HG03103 (cell line): ENCODE results near the gene VOPP1.

ENCODE experiments used
- ATAC-seq: cut with Tn5 transposase; IDR thresholded peaks from one replicate; pipeline ENCODE4 v1.9.1; 2021; ENCODE audit warnings: low read depth; ENCODE audit not compliant: unreplicated experiment

VOPP1 gene

GRCh38 chr7:55441774-55442522 lies 130.4 kb downstream of the VOPP1 start:
- ATAC-seq: no peak

GRCh38 chr7:55441002-55441401 lies 131.3 kb downstream of the VOPP1 start:
- no peak for ATAC-seq

- ATAC-seq: no peak
Measured at GRCh38 chr7:55440040-55440690, 132.1 kb downstream of the VOPP1 start.

GRCh38 chr7:55439627-55440026 lies 132.7 kb downstream of the VOPP1 start:
- ATAC-seq: no peak

DNA sequence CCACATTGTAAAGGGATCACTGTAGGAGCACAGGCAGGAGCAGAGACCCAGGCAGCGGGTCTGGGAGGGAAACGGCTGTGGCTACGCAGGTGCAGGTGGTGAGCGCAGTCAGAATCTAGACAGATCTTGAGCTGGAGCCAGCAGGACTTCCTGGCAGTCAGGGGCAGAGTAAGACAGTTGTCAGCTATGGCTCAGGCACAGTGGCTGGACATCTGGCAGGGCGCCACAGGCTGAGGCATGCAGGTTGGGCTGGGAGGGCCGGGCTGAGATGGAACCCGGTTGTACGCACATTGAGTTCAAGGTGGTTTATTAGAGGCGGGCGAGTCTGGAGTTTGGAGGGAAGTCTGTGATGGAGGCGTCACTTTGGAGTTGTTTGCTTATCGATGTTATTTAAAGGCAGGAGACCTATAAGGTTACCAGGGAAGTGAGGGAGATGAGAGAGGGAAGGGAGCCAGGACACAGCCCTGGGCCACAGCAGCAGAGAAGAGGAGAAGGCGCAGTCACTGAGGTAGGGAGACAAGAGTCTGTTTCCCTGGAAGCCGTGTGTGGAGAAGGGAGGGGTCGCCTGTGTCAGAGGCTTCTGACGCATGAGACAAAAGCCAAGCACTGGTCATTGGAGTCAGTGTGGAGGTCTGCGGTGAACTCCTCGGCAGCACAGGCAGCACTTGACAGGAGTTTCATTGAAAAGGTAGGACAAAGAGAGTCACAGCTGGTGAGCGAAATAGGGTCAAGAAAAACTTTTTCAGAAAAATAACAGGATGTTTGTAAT lies 133.4 kb downstream of the VOPP1 start:
- no peak for ATAC-seq

DNA sequence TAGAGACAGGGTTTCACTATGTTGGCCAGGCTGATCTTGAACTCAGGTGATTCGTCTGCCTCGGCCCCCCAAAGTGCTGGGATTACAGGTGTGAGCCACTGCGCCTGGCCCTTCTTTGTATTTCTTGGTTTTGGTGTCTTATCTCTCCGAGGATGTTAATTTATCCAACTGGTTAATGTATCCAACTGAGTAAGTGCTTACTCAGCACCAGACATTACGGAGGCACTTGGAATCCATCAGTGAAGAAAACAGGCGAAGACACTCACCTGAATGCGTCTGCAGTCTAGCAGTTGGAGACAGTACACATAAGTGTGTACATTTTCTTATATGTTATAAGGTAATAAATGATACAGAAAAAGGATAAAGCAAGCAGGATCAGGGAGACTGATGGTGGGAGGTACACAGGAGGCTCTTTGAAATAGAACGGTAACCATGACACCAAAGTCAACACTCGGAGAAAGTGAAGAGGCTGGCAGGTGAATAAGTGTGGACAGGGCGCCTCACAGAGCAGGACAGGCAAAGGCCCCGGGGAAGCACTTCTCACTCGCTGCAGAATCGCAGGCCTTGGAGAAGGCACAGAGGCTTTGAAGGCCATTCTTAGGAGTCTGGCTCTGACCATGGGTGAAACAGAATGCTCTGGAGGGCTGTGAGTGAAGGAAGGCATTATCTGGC lies 134.1 kb downstream of the VOPP1 start:
- no peak for ATAC-seq

DNA sequence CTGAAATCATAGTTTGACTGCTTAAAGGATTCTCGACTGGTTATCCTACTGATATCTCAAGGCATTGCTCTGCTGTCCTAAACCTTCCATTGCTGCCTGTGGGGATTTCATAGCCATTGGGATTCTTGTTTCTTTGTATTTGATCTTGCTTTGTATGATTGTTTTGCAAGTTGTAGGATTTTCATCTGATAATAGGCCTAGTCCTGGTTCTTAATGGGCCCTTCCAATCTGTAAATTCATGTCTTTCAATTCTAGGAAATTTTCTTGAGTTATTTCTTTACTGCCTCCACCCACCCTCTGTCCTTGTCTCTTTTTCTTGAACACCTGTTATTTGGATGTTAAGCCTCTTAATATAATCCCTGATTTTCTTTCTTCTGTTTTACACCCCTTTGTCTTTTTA lies 134.9 kb downstream of the VOPP1 start:
- no peak for ATAC-seq

DNA sequence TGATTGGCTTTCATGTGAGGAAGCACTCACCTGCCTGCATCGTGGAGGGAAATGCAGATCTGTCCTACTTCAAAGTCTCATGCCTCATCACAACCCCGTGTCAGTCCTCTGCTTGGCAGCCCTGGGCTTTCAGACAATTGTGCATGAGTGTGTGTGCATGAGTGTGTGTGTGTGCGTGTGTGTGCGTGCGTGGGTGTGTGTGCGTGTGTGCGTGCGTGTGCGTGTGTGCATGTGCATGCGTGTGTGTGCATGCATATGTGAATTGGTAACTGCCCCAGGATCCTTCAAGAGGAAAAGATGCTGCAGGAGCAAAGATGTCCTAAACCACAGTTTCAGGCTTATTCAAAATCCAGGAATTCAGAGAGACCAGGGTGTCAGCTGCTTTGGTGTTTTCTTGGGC lies 135.8 kb downstream of the VOPP1 start:
- ATAC-seq: no peak

- no peak for ATAC-seq
Measured at GRCh38 chr7:55435466-55435865, 136.8 kb downstream of the VOPP1 start.

GRCh38 chr7:55432939-55433784 lies 139.1 kb downstream of the VOPP1 start:
- peak; percentile 85 for ATAC-seq

DNA sequence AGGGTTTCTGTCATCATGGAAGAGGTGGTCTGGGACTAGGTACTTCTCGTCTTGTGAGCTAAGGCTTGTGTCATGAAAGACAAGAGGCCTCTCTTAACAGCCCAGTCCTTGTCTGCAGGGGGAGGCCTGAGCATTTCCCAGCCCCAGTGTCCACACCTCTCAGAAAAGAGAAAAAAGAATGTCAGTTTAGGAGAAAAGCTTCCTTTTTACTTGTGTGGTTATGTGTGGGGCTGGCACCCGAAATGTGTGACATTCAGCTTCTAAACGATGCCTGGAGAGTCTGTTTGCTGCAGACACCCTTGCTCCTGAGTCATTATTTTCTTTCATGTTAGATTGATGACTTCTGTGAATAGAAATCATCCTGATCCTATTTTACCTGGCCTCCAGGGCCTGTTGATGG lies 139.8 kb downstream of the VOPP1 start:
- ATAC-seq: no peak

GRCh38 chr7:55431898-55432297 lies 140.4 kb downstream of the VOPP1 start:
- ATAC-seq: no peak

DNA sequence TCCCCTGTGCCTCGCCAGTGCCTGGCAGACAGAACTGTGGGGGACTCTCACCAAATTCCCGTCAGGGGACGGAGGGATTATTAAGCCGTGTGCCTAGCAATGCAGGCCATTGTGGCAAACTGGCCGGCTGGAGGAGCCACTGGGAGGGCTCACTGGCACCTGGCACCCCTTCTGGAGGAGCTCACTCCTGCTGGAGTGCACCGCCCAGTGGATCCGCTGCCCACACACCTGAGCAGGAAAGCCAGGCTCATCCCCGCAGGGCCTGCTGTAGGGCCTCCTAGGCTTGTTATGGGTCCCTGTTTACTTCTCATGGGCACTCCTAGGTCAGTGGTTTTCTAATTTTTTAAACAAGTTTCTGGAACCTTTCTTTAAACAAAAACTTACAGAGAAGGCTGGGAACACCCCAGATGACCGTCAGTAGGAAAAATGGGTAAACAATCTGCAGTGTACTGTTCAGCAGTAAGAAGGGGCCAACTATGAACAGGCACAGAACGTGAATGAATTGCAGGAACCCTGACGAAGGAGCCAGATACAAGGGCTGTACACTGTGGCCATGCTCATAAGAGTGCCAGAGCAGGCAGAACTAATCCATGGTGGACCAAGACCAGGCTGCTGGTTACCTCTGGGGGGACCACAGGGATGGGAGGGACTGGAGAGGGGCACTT lies 142.3 kb downstream of the VOPP1 start:
- no peak for ATAC-seq

GRCh38 chr7:55427800-55428199 lies 144.5 kb downstream of the VOPP1 start:
- ATAC-seq: no peak

- ATAC-seq: no peak
Measured at GRCh38 chr7:55427342-55427741, 145.0 kb downstream of the VOPP1 start.

DNA sequence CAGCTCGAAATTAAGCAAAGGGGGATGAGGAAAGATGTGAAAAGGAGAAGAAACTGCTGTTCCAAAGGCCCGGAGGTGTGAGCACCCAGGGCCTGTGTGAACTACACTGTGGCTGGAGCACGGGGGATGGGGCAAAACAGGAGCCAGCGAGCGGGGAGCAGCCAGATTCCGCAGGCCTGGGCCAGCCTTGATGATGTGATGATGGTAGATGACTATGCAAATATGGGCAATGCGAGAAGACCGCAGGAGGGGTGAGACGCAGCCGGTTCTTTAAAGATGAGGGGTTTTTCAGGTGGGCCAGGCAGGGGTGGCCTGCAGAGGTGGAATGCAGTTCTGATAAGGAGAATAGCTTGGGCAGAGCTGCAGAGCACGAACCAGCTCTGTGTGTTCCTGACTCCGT lies 145.6 kb downstream of the VOPP1 start:
- ATAC-seq: no peak

DNA sequence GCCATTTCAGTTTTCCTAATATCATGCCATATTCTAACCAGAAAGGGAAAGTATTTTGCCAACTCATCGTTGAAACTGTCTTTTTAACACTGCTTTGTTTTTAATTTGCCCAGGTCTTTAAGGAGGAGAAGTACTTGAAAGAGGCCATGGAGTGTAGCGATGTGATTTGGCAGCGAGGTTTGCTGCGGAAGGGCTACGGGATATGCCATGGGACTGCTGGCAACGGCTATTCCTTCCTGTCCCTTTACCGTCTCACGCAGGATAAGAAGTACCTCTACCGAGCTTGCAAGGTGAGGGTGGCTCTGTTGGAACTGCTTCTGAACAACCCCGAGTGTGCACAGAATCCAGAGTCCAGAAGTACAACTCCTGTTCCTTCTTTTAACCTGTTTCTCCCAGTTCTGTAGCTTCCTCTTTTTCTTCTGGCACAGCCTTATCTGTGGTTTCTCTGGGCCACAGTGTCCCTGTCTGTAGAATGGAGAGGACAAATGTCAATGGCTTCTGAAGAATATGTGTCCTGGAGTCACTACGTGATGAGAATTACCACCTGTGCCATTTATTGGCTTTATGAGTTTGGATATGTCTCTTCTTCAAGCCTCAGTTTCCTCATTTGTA lies 147.1 kb downstream of the VOPP1 start:
- ATAC-seq: no peak

DNA sequence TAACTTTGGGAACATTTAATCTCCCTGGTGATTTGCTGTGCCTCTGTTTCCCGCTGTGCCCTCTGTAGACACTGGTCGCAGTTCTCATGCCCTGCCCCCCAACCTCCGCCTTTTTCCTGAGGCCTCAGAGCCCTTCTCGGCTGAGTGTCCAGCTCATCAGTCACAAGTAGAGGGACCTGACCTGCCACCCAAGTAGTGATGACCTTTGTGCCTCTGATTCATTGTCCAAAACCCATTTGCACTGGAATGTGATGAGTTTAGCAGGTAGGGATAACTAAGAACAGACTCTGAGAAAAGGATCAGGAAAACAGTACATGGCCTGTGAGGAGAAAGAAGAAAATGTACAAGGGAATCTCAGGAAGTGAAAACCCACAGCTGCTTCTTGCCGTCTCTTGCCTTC lies 148.4 kb downstream of the VOPP1 start:
- ATAC-seq: no peak

GRCh38 chr7:55423277-55423711 lies 149.0 kb downstream of the VOPP1 start:
- no peak for ATAC-seq
